GM18526 (cell line): ENCODE results near the gene ZGPAT.

Experiments used
- POLR2A ChIP-seq: IDR thresholded peaks from 3 replicates; pipeline ENCODE4 v1.6.1; 2011; ENCODE audit not compliant: insufficient read length; ENCODE audit errors: extremely low read depth

The ZGPAT gene, protein sequence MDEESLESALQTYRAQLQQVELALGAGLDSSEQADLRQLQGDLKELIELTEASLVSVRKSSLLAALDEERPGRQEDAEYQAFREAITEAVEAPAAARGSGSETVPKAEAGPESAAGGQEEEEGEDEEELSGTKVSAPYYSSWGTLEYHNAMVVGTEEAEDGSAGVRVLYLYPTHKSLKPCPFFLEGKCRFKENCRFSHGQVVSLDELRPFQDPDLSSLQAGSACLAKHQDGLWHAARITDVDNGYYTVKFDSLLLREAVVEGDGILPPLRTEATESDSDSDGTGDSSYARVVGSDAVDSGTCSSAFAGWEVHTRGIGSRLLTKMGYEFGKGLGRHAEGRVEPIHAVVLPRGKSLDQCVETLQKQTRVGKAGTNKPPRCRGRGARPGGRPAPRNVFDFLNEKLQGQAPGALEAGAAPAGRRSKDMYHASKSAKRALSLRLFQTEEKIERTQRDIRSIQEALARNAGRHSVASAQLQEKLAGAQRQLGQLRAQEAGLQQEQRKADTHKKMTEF

GRCh38 chr20:63707558-63708300 is at the start of gene ZGPAT, which contains the start of gene ARFRP1:
TSS of gene ZGPAT (plus strand) at chr20:63708039. CDS start at chr20:63708581, 542 bp downstream.
TSS of gene ARFRP1 (minus strand) at chr20:63707976. CDS start at chr20:63707091, 885 bp downstream.
- TF ChIP-seq POLR2A: peak; percentile 62

DNA sequence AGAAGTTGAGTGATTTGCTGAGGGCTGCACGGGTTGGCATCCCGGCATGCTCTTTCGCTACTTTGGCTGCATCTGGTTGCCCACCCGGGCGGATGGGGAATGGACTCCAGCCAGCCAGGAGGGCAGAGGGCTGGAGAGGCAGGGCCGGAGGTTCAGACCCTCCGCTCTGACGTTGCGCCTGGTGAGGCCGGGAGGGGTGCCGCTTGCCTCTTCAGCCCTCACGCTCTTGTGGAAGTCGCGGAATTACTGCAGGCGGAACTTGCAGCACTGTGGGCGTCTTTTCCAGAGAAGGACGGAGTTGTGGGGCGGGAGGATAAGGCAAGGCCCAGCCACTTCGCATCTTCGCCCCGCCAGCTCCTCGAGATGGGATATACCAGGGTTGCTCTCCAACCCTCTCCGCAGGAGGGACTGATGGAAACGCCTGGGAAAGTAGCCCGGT is 49.1 kb upstream of the ZGPAT start:
- no peak for TF ChIP-seq POLR2A

- no peak for TF ChIP-seq POLR2A
Observed at GRCh38 chr20:63659370-63659769, 48.5 kb upstream of the ZGPAT start.

GRCh38 chr20:63660622-63661021 is 47.2 kb upstream of the ZGPAT start:
- TF ChIP-seq POLR2A: no peak

- no peak for TF ChIP-seq POLR2A
Observed at GRCh38 chr20:63661108-63661507, 46.7 kb upstream of the ZGPAT start.

DNA sequence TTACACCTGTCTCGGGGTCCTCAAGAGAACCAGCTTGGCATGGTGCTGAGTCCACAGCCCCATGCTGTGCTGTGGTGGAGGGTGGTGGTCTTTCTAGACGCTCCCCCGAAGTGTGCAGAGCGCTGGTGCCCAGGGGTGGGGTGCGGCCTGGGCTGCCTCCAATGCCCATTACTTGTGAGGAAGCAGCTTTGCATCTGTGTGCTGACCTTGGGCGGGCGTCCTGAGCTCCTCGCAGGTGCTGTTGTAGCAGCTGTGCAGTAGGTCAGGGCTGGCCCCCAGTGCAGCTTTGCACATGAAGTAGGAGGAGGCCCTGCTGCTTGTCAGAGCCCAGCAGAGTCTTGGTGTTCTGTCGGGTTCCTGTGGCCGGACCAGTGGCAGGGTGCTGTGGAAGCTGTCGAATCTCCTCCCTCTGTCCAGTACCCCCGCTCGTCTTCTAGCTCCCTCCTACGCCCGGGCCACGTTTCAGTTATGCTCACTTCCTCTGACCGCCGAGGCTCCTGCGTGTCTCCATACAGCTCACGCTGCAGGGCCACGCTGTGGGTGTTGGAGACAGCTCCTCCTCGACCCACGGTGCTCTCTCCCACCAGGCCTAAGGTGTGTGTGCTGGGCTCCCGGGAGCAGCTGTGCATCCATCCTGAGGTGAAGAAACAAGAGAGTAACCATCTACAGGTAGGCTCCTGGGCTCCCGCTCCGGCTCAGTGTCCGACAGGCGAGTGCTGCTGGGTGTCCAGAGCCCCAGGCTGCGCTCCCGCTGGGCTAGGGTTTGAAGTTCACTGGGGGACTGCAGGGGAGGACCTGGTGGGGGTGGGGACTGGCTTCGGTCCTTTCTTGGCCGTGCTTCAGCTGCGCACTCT is 45.7 kb upstream of the ZGPAT start:
- TF ChIP-seq POLR2A: no peak

DNA sequence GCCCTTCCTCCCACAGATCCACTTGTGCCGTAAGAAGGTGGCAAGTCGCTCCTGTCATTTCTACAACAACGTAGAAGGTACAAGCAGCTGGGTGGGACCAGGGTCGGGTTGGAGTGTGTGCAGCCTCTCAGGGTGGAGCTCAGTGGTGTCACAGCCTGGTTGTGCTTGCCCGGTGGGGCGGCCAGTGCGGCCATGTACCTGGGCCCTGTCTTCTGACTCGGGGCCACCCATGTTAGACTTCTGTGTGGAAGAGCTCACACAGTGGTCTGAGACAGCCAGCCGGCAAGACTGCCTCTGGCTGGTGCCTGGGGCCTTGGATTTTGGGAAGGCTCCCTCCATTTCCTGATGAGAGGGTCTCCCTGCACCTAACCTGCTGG is 45.0 kb upstream of the ZGPAT start:
- TF ChIP-seq POLR2A: no peak

- no peak for TF ChIP-seq POLR2A
Observed at GRCh38 chr20:63663332-63664066, 44.3 kb upstream of the ZGPAT start.

DNA sequence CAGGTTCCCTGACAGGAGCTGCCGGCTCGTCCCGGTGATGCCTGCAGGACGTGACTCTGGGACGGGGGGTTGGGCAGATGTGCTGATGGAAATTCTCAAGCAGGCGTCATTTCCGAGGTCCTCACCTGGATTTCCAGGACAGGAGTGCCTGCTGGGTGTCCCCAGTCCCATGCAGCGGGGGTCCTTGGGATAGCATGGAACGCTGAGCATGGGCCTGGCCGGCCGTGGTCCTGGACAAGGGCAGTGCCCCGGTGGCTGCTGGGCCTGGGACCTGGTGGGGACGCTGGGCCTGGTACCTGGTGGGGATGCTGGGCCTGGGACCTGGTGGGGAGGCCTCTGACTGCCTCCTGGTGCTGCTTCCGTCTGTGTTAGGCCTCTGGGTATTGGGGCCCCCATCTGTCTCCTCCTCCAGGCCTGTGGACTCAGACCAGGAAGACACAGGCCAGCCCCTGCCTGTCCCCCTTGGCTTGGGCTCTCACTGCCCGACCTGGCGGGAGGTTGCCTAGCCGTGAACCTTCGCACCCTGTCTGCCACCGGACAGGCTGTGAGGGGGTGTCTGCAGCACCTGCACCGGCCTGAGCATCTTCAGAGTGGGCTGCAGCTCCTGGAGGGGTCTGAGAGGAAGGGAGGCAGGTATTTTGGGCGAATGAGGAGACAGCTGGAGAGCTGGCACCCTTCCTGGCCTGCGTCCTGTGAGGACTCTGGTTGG is 43.5 kb upstream of the ZGPAT start:
- TF ChIP-seq POLR2A: no peak

- no peak for TF ChIP-seq POLR2A
Observed at GRCh38 chr20:63664861-63665594, 42.8 kb upstream of the ZGPAT start.

- no peak for TF ChIP-seq POLR2A
Observed at GRCh38 chr20:63665708-63666107, 42.1 kb upstream of the ZGPAT start.

DNA sequence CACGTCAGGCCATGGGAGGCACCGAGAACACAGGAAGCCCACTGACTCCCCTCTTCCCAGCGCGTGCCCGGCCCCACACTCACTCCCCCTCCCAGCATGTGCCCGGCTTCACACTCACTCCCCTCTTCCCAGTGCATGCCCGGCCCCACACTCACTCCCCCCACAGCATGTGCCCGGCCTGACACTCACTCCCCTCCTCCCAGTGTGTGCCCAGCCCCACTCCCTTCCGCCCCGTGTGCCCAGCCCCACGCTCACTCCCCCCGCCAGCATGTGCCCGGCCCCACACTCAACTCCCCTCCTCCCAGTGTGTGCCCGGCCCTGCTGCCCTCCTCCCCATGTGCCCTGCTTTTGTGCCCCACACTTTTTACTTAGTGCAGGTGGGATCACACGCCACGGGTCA is 40.0 kb upstream of the ZGPAT start:
- no peak for TF ChIP-seq POLR2A

GRCh38 chr20:63668351-63668750 is 39.5 kb upstream of the ZGPAT start:
- TF ChIP-seq POLR2A: no peak
